M059J (cell line): ENCODE results near the gene SH2B2. TPM values are rescaled to one million over a fixed set of nuclear protein-coding genes. Genes with fewer than 3 reads are reported as not detected.

ENCODE experiments used
- DNase-seq: peaks from one replicate; pipeline ENCODE4 v3.0.0-alpha.2; 2012; ENCODE audit warnings: low read depth
- total RNA-seq: library from RNA; depleted of rRNA; stranded (reverse); fragments of >200 nt; shearing (Covaris generic); gene quantifications from 2 replicates; pipeline ENCODE4 v1.2.3, GENCODE V29; 2014

The SH2B2 gene
- total RNA-seq, 1 experiment from 2014 or later: 5.1 TPM

DNA sequence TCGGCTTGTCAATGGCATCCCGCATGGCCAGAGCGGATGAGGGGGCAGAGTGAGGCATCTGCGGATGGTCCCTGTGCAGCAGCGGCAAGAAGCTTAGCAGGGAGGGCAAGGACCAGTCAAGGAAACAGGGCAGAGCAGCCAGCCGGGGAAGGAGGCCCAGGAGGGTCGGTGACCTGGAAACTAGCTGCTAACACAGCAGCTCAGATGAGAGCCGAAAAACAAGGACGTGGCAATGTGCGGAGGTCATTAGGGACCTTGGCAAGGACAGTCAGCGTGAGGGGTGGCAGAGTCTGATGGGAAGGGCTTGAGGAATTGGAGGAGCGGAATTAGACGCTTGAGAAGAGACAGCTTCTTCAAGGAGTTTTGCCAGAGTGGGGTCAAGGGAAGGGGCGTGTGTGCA lies 20.1 kb upstream of the SH2B2 start:
- DNase-seq: no peak

DNA sequence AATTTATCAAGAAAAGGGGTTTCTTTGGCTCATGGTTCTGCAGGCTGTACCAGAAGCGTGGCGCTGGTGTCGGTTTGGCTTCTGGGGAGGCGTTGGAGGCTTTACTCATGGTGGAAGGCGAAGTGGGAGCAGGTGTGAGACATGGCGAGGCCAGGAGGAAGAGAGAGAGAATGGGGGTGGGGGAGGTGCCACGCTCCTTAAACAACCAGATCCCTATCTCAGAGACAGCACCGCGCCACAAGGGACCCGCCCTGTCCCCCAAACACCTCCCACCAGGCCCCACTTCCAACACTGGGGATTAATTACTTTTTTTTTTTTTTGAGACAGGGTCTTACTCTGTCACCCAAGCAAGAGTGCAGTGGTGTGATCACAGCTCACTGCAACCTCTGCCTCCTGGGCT lies 18.0 kb upstream of the SH2B2 start:
- DNase-seq: no peak

DNA sequence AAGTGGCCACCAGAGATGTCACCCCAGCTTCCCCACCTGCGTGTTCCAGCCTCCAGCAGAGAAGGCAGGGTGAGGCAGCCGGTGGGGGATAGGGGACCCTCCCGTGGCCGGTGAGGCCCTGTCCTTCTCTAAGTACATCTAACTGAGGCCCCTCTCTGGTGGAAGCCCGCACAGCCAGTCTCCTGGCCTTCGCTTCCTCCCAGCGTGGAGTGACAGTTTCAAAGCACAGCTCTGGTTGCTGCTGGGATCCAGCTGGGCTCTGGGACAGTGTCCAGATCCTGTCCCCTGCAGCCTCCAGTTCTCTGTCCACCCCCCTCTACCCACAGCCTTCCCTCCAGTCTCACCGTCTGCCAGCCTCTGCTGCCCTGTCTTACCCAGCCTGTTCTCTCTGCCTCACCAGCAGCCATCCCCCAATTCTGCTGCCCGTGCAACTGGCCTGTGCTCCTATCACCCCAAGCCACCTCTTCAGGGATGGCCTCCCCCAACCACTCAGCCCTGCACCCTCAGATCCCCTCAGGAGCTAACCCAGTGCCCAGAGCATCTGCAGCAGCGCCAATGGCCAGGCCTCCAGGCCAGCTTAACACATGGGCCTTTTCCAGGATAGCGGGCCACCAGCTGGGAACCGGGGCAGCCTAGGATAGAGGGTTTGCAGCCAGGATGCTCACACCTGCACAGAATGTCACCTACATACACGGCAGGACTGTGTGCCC lies 16.3 kb upstream of the SH2B2 start:
- DNase-seq: no peak

DNA sequence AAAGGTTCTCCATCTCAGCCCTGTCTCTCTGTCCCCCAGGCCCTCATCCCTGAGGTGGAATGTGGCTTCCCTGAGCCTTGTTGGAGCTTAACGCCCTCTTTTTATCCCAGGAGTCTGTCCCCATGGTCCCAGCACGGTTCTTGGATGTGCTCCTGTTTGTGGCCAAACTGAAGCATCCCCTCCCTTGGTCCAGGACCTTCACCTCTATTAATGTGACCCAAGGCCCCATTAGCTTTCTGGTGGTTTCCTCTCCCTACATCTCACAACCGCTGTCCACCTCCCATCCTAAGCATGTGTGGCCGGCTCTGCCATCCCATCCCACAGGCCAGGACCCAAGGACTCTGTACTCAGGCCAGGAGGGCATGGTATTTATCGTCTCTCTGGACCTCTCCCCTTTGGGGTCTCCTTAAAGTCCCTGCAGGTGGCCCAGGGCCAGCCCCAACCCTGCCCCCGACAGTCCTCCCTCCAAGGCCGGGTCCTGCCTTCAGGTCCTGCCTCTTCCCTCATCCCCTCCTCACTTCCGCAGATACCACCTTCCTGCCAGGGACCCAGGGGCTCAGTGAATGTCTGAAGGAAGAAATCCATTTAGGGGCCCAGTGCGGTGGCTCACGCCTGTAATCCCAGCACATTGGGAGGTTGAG lies 15.4 kb upstream of the SH2B2 start:
- DNase-seq: no peak

DNA sequence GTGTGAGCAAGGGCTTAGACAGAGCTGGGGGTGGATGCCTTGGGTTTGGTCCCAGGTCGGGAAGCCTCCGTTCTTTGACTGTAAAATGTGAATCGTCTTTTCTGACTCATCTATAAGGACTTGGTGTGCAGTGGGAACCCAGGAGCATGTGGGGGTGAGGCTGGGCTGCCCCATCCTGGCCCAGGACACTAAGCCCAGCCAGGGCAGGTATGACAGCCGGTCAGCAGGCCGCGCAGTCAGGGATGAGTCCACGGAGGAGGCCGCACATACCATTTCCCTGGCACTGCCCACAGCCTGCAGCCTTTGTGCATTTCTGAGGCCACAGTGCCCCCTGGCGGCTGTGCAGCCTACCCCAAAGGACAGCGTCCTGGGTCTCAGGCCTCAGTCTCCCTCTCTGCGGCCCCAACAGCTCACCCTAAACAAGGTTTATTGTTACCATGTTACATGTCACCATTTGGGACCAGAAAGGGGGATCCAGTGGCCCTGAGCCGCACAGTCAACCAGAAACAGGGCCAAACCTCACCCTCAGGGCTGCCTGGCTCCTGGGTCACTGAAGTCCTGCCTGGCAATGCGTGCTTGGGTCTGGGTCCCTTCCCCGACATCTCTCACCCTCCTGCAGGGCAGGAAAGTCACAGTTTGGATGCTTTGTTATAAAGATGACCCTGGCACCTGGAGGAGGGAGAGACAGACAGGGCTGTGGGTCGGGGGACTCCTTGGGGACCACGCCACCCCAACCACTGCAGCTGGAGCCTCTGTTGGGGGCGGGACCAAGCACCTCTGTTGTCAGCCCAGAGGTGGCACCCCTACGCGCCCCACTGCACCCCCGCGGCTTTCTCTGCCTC lies 14.4 kb upstream of the SH2B2 start:
- DNase-seq: peak; percentile 79

DNA sequence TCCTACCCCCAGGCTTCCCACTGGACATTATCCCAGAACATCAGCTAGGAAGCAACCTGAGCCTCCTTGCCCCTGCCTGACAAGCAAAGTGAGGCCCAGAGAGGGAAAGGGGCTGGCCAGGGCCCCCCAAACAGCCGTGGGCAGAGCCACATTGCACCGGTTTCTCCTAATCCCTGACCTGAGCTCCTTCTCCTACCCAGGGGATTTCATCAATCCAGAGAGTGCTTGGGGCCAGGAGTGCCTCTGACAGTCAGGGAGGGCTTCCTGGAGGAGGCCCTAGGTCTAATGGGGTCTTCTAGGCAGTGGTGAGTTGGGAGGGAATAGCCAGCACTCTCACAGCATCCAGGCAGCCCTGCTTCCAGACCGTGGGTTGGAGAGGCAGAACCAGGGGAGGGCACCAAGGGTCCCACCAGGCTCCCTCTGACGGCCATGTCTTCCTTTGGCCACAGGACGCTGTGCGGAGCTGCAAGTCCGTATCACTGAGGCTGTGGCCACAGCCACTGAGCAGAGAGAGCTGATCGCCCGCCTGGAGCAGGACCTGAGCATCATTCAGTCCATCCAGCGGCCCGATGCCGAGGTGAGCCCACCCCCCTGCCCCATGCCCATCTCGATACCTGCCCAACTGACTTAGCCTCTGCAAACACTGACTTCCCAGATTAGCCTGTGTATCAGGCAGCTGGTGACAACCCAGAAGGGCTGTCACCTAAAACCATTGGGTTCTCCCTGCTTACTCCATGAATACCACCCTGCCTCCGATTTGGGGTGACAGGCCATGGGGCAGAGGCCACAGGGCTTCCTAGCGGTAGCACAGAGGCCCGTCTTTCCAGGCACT lies 13.5 kb upstream of the SH2B2 start:
- DNase-seq: no peak

DNA sequence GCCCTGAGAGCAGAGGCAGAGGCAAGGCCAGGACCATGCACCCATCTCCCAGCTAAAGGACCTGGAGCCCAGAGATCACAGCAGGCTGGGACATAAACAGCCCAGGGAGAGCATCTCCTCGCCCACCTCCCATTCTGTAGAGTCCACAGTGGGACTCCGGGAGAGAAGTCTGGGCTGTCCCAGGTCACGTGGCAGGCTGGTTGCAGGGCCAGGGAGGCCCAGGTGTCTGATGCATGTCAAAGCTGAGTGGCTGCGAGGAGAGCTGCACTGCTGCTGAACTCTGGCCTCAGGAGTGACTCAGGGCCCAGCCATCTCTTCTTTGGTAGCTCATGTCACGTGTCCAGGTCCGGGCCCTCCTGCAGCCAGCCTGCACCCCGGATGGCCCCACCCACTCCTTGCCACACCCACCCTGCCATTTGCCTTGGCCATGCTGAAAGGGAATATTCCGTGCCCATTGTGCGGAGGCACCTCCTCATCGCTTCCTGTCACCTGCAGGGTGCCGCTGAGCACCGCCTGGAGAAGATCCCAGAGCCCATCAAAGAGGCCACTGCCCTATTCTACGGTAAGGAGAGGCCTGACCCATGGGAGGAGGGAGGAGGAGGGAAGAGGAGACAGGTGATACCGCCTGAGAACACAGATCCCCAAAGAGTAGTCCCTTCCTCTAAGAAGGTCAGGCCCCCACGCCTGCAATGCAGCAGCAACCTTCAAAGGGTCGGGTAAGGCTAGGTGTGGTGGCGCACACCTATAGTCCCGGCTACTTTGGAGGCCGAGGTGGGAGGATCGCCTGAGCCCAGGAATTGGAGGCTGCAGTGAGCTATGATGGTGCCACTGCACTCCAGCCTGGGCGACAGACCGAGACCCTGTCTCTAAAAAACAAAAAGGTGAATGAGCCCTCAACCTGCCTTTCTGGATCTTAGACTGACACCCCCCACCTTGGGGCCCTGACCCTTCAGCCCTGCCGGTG lies 12.6 kb upstream of the SH2B2 start:
- peak; percentile 95 for DNase-seq

DNA sequence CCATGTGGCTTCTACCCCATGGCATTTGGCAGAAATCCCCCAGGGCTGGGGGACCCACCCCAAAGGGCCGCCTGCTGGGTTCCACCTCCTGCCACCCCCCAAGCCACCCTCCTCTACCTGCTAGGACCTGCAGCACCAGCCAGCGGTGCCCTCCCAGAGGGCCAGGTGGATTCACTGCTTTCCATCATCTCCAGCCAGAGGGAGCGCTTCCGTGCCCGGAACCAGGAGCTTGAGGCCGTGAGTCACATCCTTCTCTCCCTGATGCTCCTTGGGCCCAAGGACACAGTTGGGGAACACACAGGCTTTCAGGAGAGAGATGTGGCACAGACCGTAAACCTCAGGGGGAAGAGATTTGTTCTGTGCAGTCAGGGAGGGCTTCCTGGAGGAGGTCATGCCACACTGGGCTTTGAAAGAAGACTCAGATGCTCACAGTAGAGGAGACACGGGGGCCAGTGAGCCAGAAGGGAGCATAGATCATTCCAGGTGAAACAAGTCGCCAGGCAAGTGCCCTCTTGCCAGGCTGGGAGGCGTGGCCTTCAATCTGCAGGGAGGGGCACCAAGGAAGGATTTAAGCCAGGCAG lies 11.5 kb upstream of the SH2B2 start:
- DNase-seq: no peak

DNA sequence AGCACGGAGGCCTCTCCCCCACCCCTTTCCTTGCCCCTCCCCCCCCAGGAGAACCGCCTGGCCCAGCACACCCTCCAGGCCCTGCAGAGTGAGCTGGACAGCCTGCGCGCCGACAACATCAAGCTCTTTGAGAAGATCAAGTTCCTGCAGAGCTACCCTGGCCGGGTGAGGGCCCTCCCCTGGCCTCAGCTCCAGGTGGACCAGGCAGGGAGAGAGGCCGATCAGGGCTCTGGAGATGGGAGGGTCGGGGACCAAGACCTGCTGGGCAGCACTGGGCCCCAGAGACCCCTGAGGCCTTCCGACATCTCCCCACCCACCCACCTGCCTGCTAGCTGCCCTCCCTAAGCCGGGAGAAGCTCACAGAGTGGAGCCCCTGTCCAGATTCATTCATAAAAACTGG lies 8.8 kb upstream of the SH2B2 start:
- DNase-seq: no peak

DNA sequence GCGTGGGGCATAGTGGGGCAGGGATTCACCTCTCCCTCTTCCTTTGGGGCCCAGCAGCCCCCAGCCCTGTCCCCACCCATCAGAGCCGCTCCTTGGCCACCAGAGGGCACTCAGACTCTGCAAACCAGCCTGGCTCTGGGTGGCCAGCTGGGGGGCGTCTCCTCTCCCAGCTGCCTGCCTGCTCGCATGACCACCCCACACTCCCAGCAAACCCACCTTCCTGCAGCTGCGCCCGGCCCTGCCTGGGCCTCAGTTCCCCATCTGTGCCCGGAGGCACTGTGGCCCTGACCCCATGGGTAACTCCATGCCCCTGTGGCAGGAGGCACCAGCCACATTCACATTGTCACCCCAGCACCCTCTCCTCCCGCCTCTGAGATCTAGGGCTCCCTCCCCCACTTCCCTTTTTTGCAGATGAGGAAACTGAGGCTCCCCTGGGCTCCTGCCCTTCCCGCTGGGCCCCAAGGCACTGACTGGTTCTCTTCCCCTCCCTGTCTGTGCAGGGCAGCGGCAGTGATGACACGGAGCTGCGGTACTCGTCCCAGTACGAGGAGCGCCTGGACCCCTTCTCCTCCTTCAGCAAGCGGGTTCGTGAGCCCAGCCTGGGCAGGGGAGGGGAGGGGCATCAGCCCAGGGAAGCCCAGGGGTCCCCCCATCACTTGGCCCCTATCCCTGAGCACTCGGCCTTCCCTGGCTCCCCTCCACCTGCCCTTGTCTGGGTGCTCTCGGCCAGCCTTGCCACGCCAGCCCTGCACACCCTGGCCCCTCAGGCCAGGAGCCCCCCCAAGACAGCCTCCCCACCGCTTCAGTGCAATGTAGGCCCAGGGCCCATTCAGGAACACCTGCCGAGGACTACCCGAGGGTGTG lies 6.9 kb upstream of the SH2B2 start:
- DNase-seq: peak; percentile 55

DNA sequence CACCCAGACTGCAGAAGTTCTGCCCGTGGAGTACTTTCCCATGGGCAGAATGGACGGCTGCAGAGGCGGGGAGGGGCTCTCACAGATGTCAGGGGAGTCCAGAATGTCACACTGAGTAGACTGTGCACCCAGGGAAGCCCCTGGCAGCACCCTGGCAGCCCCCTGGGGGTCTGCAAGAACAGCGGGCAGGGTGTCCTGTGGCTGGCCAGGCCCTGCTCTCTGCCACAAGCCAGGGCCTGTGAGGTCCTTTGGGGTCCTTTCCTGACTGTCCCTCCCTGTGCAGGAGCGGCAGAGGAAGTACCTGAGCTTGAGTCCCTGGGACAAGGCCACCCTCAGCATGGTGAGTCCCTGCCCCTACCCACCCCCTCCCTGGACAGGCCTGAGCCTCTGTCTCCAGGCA lies 6.1 kb upstream of the SH2B2 start:
- DNase-seq: no peak

DNA sequence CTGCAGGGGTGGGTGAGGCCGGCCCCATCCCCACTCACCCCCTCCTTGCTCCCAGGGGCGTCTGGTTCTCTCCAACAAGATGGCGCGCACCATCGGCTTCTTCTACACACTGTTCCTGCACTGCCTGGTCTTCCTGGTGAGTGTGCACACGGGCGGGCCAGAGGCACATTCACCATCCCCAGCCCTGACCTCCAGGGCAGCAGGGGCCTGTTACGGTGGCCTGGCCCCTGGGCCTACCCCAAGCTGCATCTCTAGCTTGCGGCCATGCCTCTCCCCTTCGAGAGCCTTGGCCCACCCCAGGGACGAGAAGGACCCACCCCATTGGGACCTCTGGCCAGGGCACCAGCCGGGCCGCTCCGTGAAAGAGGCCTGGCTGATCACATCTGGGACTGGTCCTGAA lies 4.9 kb upstream of the SH2B2 start:
- DNase-seq: no peak

DNA sequence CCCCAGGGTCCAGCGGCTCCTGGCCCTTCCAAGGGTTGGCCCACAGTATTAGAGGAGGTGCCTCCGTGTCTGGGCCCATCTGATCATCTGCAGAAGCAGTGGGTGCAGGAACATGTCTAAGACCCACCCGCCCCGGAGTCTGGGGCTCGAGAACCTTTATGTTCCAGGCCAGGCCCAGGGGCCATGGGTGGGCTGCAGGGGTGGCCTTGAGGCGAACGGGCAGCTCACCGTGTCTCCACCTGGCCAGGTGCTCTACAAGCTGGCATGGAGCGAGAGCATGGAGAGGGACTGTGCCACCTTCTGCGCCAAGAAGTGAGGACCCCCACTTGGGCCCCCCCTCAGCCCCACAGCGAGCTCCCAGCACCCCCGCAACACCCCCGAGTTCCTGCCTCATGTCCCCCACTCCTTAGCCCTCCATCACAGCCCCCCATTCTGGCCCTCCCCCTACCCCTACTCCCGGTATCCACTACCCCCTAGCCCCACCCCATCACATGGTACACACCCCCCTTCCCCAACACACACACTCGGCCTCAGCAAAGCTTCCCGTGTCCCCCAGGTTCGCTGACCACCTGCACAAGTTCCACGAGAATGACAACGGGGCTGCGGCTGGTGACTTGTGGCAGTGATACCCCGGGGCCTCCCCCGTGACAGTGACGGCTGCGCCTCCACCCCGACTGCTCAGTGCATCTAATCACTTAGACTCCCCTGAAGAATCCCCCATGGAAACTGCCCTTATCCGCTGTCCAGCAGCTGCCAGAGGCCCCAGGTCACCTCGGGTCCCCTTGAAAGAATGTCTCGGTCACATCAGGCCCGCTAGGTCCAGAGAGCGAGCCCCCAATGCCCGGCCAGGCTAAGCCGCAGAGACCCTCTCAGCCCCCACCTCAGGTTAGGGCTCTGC lies 4.0 kb upstream of the SH2B2 start:
- DNase-seq: no peak

DNA sequence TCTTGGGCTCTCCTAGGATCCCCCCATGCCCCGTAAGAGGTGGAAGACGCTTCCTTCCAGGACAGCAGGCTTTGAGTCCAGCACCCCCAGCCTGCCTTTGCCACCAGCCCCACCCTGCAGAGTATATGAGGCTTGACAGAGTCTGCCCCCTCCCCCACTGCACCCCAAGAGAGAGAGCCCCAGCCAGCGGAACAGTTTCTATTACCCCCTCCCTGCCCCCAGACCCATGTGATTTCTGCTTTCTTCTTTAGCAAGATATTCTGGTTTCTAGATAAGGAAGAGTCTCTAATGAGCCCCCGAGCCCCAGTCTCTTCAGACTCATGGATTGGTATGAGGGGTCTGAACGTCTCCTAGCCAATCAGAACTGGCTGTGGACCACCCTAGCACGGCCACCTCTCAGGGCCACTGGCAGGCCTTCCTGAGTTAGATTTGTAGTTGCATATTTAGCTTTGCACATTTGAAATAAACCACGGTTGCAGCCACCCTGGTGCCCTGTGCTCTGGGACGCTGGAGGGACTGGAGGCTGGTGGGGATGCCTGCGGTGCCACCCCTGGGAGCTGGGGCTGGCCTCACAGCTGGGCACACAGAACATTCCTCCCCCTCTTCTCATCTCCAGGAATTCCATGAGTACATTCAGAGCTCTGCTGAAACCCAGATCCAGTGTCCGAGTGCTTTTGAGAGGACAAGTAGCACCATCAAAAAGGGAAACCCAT lies 3.0 kb upstream of the SH2B2 start:
- DNase-seq: no peak

DNA sequence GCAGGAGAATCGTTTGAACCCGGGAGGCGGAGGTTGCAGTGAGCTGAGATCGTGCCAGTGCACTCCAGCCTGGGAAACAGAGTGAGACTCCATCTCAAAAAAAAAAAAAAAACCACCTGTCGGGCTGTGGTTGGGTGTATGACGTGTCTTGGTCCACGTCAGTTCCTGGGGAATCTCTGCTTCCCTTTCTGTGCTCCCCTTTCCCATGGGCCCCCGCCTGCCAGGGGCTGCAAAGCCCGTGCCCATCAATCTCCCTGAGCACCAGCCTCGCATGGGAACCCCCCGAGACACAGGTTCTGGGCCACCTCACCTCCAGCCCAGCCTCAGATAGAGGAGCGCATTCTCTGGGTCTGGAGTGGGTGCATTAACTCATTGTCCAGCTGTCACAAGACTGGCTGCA lies 2.3 kb upstream of the SH2B2 start:
- peak; percentile 57 for DNase-seq

DNA sequence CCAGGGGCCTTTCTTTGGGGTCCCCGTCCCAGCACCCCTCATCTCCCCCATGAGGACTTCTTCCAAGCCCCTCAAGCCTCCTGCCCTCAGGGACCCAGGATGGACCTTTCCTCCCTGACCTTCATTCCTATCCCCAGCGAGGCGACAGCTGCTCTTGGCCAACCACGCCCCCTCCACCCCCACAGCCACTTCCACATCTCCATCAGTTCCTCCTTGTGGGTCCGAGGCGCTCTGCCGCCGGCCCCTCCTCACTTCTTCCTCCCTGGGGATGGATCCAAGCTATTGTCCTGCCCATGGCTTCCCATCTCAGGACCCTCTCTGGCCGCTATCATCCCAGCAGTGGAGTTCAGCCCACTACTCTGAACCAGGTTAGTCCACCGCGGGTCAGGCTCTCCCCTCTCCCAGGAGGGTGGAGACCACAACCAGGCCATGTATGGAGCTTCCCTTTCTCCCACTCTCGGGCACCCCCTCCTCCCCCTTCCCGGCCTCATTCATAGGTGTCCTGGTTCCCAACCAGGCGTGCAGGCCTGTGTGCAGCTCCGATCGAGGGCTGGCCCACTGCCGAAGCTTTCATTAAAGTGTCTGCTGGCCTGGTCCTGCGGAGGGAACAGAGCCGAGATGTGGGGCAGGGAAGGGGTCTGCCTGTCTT lies 1.7 kb upstream of the SH2B2 start:
- DNase-seq: no peak

DNA sequence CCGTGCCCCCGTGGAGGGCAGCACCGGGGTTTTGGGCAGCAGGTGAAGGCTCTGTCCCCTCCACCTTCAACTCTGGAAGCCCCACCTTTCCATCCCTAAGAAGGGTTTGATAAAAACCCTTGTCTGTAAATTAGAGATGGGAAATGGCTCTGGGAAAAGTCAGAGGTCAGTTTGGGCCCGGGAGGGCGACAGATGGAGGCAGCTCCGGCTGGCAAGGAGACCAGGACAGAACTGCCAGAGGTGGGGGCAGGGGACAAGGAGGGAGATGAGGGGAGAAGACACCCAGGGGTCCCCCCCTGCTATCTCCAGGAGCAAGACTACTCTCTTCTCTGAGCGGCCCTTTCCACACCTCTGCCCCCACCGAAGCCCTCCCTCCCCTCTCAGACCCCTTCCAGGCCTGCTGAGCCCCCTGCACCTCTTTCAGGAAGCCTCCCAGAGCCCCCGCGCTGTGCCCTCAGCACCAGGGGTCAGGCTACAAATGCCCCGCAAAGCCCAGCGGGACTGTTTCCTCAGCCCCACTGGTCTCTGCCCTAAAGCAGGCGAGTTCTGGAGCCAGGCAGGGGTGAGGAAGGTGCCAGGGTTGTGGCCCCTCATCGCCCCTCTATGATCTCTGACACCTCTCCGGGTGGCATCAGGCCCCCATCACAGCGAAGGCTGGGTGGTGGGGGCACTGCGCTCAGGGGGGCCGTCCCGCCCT lies 980 bp upstream of the SH2B2 start:
- no peak for DNase-seq
